Caco-2 (cell line): ENCODE results near the gene CRY2. TPM values are rescaled to one million over a fixed set of nuclear protein-coding genes. Genes with fewer than 3 reads are reported as not detected.
A peak's percentile ranks its signal among the peaks of the same experiment; 100 is the strongest.

Experiments
- BruUV-seq: library from RNA; stranded (reverse); fragments of 400-500 nt; replicated peaks from 2 replicates; lab custom pipeline; 2021; lab: Mats Ljungman, UMichigan
- CTCF ChIA-PET: fragments of 300-600 bp; sonication (Branson Sonifier 250); formaldehyde crosslinking; loops from one replicate; lab custom pipeline; 2022; ENCODE audit warnings: antibody characterized with exemption; lab: Charles Lee
- POLR2A ChIA-PET: fragments of 300-600 bp; sonication (Branson Sonifier 250); formaldehyde crosslinking; loops from one replicate; lab custom pipeline; 2022; ENCODE audit warnings: antibody characterized with exemption; lab: Charles Lee
- DNase-seq, 2 experiments: peaks; one replicate each; pipeline versions ENCODE4 v3.0.0 to v3.0.0-alpha.2; 2020 to 2022
- H3K27me3 ChIP-seq: replicated peaks from 2 replicates; pipeline ENCODE4 v1.6.0; 2011; ENCODE audit warnings: low read length; ENCODE audit not compliant: control insufficient read depth, insufficient read depth
- H3K36me3 ChIP-seq: 2 replicates; pipeline ENCODE4 v1.5.1; 2011; ENCODE audit warnings: low read length; ENCODE audit not compliant: control insufficient read depth, insufficient read depth
- H3K4me1 ChIP-seq: fragments of 250-450 bp; sonication (Bioruptor Pico); 2 replicates; pipeline ENCODE4 v1.5.1; 2020; ENCODE audit warnings: mild to moderate bottlenecking
- H3K4me3 ChIP-seq: 2 replicates; pipeline ENCODE4 v1.5.1; 2011; ENCODE audit warnings: low read depth, mild to moderate bottlenecking, control low read depth, low read length
- H3K9me3 ChIP-seq: fragments of 250-450 bp; sonication (Bioruptor Pico); 2 replicates; pipeline ENCODE4 v1.5.1; 2020; ENCODE audit warnings: mild to moderate bottlenecking, moderate library complexity
- H3K27ac Mint-ChIP-seq: one replicate; pipeline ENCODE4 v1.8.0; 2022; ENCODE audit warnings: mixed read lengths; ENCODE audit not compliant: unreplicated experiment
- H3K27me3 Mint-ChIP-seq: one replicate; pipeline ENCODE4 v1.8.0; 2022; ENCODE audit warnings: mixed read lengths; ENCODE audit not compliant: insufficient read depth, unreplicated experiment
- H3K36me3 Mint-ChIP-seq: one replicate; pipeline ENCODE4 v1.8.0; 2022; ENCODE audit warnings: mild to moderate bottlenecking, mixed read lengths; ENCODE audit not compliant: insufficient read depth, unreplicated experiment
- H3K4me1 Mint-ChIP-seq: one replicate; pipeline ENCODE4 v1.8.0; 2022; ENCODE audit warnings: low read depth, mixed read lengths; ENCODE audit not compliant: unreplicated experiment
- H3K4me3 Mint-ChIP-seq: one replicate; pipeline ENCODE4 v1.8.0; 2022; ENCODE audit warnings: mild to moderate bottlenecking, moderate library complexity, mixed read lengths; ENCODE audit not compliant: unreplicated experiment
- H3K9me3 Mint-ChIP-seq: one replicate; pipeline ENCODE4 v1.8.0; 2022; ENCODE audit warnings: mixed read lengths; ENCODE audit not compliant: unreplicated experiment
- intact Hi-C: fragments of 100-400 bp; cut with micrococcal nuclease; formaldehyde crosslinking; loops from one replicate; pipeline ENCODE4 v1.10.0; 2022; ENCODE audit not compliant: unreplicated experiment
- total RNA-seq: library from RNA; stranded (reverse); gene quantifications from 2 replicates; pipeline ENCODE4 v1.2.3, GENCODE V29; 2022
- TF ChIP-seq, protein P1 (sequence below), 2 experiments: fragments of 200-600 bp in 1 of 2; IDR thresholded peaks; 1 replicate in 1 of 2; 2 replicates in 1 of 2; pipeline versions ENCODE4 v1.5.1 to v1.8.0; 2011 to 2022; ENCODE audit warnings: antibody characterized with exemption in 1 of 2, control low read depth in 1 of 2, inconsistent platforms in 1 of 2, low read depth in 1 of 2, low read length in 1 of 2, mild to moderate bottlenecking in 1 of 2, moderate library complexity in 1 of 2; ENCODE audit not compliant: insufficient read depth in 1 of 2, severe bottlenecking in 1 of 2, unreplicated experiment in 1 of 2

The CRY2 gene
- total RNA-seq, 1 experiment from 2014 or later, result 28.5 TPM

DNA sequence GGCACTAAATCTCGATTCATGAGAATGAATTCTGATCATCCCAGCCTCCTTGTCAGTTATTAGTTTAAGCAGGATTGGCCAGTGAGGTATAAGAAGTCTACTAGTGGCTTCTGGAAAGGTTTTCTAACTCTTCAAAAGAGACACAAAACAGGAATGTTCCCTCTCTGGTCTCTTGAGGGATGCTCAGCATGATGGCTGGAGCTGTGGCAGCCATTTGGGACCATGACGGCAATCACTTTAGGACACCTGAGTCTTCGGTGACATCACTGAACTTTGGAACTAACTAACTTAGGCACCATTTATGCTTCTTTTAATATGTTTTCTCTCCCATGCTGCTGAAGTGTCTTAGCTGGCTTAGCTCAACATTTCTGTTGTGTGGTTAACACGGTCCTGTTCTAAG, 20.2 kb upstream of the CRY2 start:
- no peaks in the 10 kb centered on the region for H3K36me3 Mint-ChIP-seq
- H3K4me1 Mint-ChIP-seq, result peaks cover 12% of the 10 kb centered on the region
- POLR2A ChIA-PET, result no interaction called here
- Histone ChIP-seq H3K27me3 (no peaks in the 10 kb centered on the region), H3K9me3 (no peaks in the 10 kb centered on the region), H3K4me1 (peaks cover 27% of the 10 kb centered on the region), H3K36me3 (no peaks in the 10 kb centered on the region), H3K4me3 (no peak overlapping the region)
- H3K9me3 Mint-ChIP-seq, result no peaks in the 10 kb centered on the region
- TF ChIP-seq, protein P1, sequence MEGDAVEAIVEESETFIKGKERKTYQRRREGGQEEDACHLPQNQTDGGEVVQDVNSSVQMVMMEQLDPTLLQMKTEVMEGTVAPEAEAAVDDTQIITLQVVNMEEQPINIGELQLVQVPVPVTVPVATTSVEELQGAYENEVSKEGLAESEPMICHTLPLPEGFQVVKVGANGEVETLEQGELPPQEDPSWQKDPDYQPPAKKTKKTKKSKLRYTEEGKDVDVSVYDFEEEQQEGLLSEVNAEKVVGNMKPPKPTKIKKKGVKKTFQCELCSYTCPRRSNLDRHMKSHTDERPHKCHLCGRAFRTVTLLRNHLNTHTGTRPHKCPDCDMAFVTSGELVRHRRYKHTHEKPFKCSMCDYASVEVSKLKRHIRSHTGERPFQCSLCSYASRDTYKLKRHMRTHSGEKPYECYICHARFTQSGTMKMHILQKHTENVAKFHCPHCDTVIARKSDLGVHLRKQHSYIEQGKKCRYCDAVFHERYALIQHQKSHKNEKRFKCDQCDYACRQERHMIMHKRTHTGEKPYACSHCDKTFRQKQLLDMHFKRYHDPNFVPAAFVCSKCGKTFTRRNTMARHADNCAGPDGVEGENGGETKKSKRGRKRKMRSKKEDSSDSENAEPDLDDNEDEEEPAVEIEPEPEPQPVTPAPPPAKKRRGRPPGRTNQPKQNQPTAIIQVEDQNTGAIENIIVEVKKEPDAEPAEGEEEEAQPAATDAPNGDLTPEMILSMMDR (IDR thresholded peaks at IDR 0.05; ENCODE audit: insufficient read depth in 1 of 2, low read depth in 1 of 2, low read length in 1 of 2, severe bottlenecking in 1 of 2, unreplicated experiment in 1 of 2), result no peak
- no peaks in the 10 kb centered on the region for H3K27me3 Mint-ChIP-seq
- peak in 1 of 2 experiments; percentile 5 for DNase-seq
- intact Hi-C loops, result no loop called here
- CTCF ChIA-PET, result interaction anchor here (0.6 kb wide), 1 partner anchor 102 kb away, joined by 3 read pairs; no protein-coding TSS in a partner anchor
- peak overlapping the region; percentile 43 for H3K27ac Mint-ChIP-seq
- BruUV-seq, result no TSS peak
- no peak overlapping the region for H3K4me3 Mint-ChIP-seq

DNA sequence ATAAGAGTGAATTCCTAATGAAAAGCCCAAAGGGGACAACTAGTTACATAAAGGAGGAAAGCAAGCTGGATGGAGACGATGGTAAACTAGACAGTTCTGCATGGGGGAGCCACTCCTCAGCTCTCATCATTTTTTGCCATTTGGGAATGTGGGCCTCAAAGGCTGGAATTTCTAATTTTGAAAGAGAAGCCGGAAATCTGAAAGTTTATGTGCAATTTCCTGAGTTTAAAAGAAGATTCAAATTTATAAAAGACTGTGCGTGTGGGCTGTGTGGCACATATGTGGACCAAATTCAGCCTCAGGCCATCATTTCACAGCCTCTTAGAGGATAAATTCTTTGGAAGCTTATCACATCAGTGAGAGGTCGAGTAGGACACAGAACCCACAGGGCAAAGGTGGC, 18.3 kb upstream of the CRY2 start:
- H3K36me3 ChIP-seq, result no peaks in the 10 kb centered on the region
- H3K9me3 ChIP-seq, result no peaks in the 10 kb centered on the region
- Mint-ChIP-seq H3K27ac (no peak overlapping the region), H3K36me3 (no peaks in the 10 kb centered on the region), H3K4me3 (no peak overlapping the region), H3K9me3 (no peaks in the 10 kb centered on the region), H3K4me1 (peaks cover 11% of the 10 kb centered on the region), H3K27me3 (no peaks in the 10 kb centered on the region)
- no peak for DNase-seq
- BruUV-seq, result no TSS peak
- POLR2A ChIA-PET, result no interaction called here
- no peak overlapping the region for H3K4me3 ChIP-seq
- CTCF ChIA-PET, result no interaction called here
- TF ChIP-seq, protein P1 (IDR thresholded peaks at IDR 0.05; ENCODE audit: insufficient read depth in 1 of 2, low read depth in 1 of 2, low read length in 1 of 2, severe bottlenecking in 1 of 2, unreplicated experiment in 1 of 2), result no peak
- H3K27me3 ChIP-seq, result no peaks in the 10 kb centered on the region
- intact Hi-C loops, result no loop called here
- peaks cover 11% of the 10 kb centered on the region for H3K4me1 ChIP-seq

- no peak overlapping the region for H3K27ac Mint-ChIP-seq
- no peaks in the 10 kb centered on the region for H3K36me3 ChIP-seq
- no peak for DNase-seq
- ChIA-PET CTCF (interaction anchor here (1.1 kb wide), 1 partner anchor 11 kb away, joined by 5 read pairs; no protein-coding TSS in a partner anchor), POLR2A (no interaction called here)
- TF ChIP-seq, protein P1 (IDR thresholded peaks at IDR 0.05; ENCODE audit: insufficient read depth in 1 of 2, low read depth in 1 of 2, low read length in 1 of 2, severe bottlenecking in 1 of 2, unreplicated experiment in 1 of 2), result no peak
- no TSS peak for BruUV-seq
- H3K27me3 Mint-ChIP-seq, result no peaks in the 10 kb centered on the region
- H3K9me3 Mint-ChIP-seq, result no peaks in the 10 kb centered on the region
- no peaks in the 10 kb centered on the region for H3K36me3 Mint-ChIP-seq
- H3K27me3 ChIP-seq, result no peaks in the 10 kb centered on the region
- H3K4me3 Mint-ChIP-seq, result no peak overlapping the region
- no peaks in the 10 kb centered on the region for H3K9me3 ChIP-seq
- peaks cover 7% of the 10 kb centered on the region for H3K4me1 Mint-ChIP-seq
- H3K4me3 ChIP-seq, result no peak overlapping the region
- intact Hi-C loops, result no loop called here
- H3K4me1 ChIP-seq, result no peaks in the 10 kb centered on the region; the same call in 1 of the 2 replicates
Observed at GRCh38 chr11:45830596-45830995, 16.7 kb upstream of the CRY2 start.
